Activated naive CD4-positive, alpha-beta T cell treated with Interleukin-2 at 50 U/mL for 16 hours (primary cell): ENCODE results near the gene ATP12A.

Experiments used
- DNase-seq: peaks from one replicate; pipeline ENCODE4 v3.0.0-alpha.2; 2020

Gene ATP12A

DNA sequence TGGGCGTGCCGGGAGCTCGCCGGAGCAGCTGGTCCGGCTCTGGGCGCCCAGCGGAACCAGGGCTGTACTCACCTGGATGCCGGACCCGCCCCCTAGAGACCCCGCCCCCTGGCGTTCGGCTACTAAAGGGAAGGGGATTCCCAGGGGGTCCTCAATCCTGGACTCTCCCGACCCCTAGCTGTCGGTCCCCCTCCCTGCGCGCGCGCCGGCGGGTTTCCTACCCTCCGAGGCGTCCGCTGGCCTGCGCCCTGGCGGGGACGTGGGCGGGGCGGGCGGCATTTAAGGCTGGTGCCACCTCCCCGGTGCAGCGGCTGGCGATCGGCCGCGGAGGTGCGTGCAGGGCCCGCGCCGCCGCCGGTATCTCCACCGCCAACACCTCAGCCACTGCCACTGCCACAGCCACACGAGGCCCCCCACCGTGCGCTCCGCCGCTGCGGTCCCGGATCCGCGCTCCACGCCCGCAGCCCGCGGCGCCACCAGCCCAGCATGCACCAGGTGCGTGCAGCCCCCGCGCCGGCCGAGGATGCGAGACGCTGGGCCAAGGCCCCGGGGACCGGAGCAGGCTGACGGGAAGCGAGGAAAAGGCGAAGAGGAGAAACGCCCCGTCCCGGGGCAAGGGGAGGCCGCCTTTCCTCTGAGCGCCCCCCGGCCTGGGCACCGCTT is at the start of gene ATP12A:
TSS of gene ATP12A (plus strand) at position 151 of the 663 bp plus-strand sequence. CDS start at position 487, 336 bp downstream.
- peak; percentile 42 for DNase-seq

DNA sequence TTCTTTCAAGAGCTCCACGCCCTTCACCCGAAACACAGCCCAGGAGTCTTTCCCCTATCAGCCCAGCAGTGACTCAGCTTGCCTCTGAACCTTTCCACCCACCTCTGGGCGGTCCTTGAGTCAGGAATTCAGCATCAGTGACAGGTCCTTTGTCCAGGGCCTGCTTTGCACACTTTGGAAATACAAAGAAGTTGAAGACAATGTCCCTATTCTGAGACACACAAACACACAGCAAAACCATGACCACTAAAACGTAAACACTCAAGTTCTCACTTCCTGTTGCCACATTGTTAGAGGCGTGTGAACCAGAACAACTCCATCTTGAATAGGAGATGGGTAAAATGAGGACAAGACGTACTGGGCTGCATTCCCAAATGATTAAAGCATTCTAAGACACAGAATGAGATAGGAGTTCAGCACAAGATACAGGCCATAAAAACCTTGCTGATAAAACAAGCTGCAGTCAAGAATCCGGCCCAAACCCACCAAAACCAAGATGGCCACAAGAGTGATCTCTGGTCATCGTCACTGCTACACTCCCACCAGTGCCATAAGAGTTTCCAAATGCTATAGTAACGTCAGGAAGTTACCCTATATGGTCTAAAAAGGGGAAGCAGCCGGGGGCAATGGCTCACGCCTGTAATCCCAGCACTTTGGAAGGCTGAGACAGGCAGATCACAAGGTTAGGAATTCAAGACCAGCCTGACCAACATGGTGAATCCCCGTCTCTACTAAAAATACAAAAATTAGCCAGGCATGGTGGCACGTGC is 49.2 kb upstream of the ATP12A start:
- no peak for DNase-seq

GRCh38 chr13:24631922-24632321 is 48.3 kb upstream of the ATP12A start:
- DNase-seq: no peak

DNA sequence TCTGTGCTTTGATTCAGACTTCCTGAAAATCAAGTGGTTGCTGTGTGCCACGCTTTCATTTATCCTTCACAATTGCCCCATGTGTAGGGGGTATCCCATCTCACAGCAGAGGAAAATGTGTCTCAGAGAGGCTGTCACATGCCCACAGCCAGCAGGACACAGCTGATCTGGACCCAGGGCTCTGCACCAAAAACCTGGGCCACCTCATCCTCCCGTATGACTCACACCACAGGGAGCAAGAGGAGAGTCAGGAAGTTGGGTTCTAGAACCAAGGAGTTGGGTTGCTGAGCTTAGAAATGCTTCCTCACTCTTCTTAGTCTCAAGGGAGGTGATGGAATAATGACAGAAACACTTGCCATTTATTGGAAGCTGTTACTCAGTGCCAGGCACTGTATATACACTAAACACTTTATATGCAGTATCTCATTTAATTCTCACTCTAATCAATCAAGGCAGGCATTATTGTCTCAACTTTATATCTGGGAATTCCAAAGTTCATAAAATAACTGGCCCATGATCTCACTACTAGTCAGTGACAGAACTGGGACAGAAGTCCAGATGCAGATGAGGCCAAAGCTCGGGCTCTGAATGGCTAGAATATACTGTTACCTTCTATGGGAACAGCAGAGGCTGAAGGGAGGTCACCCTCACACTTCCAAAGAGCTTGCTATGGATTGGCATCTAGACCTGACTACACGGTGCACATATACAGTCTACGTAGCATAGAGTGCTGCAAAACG is 47.7 kb upstream of the ATP12A start:
- no peak for DNase-seq

DNA sequence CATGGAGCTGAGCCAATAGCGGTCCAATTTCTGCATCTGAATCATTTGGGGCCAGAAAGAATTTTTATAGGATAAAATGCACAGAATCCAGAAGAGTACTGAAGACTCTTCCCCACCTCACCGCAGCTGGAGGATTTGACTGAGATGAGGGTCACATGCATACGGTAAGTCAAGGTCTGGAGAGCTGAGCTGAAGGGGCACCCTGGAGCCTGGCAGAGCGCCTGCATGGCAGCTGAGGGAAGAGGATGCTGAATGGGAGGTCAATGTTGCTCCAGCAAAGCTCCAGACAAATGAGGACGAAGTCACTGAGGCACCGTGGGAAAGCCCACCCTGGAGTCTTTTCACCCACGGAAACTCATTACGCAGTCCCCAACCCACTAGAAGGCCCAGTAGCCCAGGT is 43.4 kb upstream of the ATP12A start:
- DNase-seq: no peak

- DNase-seq: no peak
These were observed 42.1 kb upstream of the ATP12A start for GRCh38 chr13:24638096-24638495.

DNA sequence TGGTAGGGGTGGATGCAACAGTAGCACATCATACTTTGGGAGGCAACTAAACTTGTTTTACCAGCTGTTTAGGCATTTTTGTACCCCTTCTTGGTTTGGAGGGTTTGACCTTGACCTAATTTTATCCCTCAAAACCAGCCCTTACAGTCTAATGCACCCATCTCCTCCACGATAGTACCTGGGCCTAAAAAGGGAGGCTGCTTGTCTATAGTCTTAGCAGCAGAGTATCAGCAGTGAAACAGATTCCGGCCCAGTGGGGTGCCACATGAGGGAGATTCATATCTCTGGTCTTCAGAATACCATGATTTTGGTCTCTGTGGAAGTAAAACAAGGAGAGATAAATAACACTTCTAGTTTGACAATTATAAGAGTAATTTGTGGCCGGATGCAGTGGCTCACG is 39.5 kb upstream of the ATP12A start:
- no peak for DNase-seq

DNA sequence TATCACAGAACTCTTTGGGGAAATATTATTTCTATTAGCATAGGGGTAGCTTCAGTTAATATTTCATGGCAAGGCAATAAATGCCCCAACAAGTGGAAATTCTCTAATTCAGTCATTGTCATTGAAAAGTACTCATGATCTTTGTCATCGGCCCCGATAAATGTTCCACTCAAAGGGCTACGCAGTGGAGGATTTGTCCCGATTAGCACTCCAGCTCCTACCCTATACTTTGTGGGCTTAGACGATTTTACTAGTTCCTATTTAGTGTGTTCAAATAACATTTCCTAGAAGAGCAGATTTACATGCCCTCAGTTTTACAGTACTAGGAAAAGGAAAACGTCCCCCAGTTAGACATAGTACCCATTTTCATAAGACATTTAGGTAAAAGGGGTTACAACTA is 38.0 kb upstream of the ATP12A start:
- no peak for DNase-seq

GRCh38 chr13:24644036-24644435 is 36.2 kb upstream of the ATP12A start:
- no peak for DNase-seq

GRCh38 chr13:24648271-24648670 is 31.9 kb upstream of the ATP12A start:
- no peak for DNase-seq

DNA sequence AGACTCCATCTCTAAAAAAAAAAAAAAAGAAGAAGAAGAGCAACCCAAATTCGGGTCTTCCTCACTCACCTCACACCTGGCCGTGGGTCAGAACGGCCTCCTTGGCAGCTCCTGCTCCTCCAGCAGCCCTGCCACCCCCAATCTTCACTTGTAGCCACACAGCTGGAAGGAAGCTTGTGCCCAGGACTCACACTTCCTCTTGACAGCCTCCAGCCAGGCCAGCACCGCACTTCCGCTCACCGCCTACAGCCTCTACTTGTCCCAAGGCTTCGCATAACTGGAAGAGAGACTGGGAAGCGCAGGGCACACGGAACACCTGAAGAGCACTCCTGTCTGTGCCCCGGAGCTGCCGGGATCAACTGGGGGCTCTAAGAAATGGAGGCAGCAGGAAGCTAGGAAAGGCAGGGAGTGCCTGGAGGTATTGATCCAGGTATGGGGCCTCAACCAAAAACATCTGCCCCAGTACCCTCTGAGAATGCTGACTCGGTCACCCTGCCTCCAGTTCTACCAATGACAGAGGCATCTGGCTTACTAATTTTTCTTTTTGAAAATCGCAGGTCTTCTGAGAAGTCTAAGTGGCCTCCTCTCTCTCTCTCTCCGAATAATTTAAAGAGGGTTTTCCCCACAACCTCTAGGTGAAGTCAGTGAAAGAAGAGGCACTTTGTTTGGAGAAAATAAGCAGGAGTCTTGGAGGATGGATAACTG is 31.1 kb upstream of the ATP12A start:
- DNase-seq: no peak

- no peak for DNase-seq
These were observed 30.5 kb upstream of the ATP12A start for GRCh38 chr13:24649688-24650043.

DNA sequence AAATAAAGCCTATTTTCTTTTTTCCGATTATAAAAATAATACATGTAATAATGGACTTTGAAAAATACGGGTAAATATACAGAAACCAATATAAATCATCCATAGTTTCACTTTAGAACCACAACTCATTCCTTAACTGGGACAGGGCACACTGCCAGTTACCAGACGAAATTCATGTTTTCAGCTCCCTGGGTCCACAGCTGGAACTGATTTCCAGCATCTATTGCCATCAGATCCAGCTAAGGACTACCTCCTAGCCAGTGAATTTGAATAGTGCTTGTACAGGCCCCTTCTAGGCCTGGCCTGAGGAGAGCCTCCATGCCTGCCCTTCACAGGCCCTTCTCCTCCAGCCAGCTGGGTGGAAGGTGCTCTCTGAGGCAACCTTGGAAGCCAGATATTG is 30.0 kb upstream of the ATP12A start:
- no peak for DNase-seq

- DNase-seq: no peak
These were observed 28.4 kb upstream of the ATP12A start for GRCh38 chr13:24651718-24652345.

DNA sequence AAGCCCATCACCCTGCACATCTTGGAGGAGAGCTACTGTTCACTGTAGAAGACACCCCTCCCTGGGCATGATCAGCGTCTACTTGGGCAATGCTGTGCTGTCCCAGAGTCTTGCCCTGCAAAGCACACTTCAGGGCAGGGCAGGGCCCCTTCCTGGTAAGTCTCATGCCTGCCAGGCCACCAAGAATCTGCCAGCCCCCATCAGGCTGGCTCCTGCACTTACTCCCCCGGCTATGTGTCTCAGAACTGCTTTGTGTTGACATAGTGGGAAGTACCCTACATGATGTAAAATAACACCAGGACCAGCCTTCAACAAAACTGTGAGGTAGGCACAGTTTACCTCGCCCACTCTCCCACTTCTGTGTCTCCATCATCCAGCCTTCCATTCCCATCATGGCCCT is 27.8 kb upstream of the ATP12A start:
- no peak for DNase-seq

DNA sequence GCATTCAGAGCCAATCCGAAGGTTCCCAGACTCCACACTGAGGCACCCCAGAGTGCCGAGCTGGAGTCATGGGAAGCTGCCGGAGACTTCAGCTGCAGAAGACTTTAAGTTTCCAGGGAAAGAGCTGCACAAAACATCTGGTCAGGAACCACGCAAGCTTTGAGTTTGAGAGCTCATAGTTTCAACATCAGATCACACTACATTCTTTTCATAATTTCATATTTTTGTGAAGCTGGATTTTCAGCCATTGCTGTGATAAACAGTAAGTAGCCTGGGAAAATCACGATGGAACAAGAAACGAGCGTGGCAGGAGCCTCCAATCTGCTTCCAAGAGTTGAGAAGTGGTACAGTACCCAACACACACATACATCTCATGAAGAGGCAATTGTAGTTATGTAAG is 25.5 kb upstream of the ATP12A start:
- no peak for DNase-seq

DNA sequence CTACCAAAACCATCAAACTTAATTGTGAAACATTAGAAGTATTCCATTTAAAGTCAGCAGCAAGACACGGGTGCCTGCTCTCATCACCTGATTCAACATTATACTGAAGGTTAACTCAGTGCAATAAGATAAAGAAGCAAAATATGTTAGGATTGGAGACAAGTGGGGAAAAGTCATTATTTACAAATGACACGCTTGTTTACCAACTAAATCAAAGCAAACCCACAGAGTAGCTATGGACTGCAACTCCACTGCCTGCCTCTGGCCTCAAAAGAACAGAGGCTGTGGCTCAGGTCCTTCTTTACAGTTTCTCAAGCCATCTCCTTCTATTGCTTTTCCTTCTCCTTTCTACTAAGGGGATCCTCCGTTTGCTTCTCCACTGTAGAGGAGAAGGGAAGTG is 21.0 kb upstream of the ATP12A start:
- DNase-seq: no peak

GRCh38 chr13:24660023-24660741 is 20.0 kb upstream of the ATP12A start:
- no peak for DNase-seq

- no peak for DNase-seq
These were observed 18.5 kb upstream of the ATP12A start for GRCh38 chr13:24661713-24662112.

DNA sequence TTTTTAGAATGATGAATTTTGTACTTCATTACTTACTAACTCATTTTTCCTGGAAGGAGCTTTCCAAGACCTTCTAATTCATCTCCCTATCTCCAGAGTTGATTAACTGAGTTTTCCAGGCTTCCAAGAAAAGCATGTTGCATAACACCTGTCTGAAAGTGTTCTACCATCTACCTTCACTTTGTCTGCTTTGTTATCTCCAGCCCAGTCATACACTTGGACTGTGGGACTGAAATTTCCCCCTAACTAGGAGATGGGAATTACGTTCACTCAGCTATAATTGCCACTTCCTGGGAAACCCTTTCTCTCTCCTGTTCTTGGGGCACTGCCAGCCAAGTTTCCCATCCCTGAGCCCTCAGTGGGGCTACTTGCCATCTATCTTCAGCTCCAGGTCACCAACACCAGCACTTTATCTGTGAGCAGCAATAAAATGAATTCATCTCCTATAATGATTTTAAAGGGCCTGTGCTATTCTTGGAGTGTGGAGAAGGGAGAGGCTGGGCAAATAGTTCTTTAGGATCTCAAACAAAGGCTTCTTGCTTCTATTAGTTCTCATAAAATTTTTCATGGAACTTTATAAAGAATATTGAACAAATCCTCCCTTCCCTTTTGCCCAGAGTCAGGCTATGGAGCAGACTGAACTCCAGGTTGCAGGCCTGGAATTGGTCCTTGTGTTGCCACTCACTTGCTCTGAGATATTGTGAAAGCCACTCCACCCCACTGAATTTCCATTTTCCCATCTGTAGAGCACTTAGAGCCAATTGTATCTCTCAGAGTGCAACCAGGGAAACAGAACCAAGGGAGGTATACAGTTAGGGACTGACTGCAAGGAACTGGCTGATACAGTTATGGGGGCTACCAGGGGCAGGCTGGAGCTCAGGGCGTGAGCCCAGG is 17.8 kb upstream of the ATP12A start:
- no peak for DNase-seq

DNA sequence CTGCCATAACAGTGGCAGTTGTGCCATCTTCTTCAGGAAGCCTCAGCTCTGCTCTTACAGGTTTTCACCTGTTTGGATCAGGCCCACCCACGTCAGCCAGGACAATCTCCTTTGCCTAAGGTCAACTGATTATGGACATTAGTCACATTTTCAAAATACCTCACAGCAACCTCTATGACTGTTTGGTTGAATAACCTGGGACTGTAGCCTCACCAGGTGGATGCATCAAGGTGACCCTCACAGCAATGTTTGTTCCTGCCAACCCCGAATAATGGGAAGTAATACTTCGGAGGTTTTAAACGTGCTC is 17.2 kb upstream of the ATP12A start:
- no peak for DNase-seq
